OCI-LY7 (cell line): ENCODE measurements around the gene SLC29A1. TPM values are rescaled to one million over a fixed set of nuclear protein-coding genes. Genes with fewer than 3 reads are reported as not detected.

Experiments used
- BruUV-seq: library from RNA; stranded (reverse); fragments of 400-500 nt; replicated peaks from 2 replicates; lab custom pipeline; 2021; lab: Mats Ljungman, UMichigan
- CTCF ChIA-PET: fragments of 300-600 bp; sonication (Branson Sonifier 250); formaldehyde crosslinking; loops from one replicate; lab custom pipeline; 2022; ENCODE audit warnings: antibody characterized with exemption; ENCODE audit not compliant: unreplicated experiment; lab: Charles Lee
- POLR2A ChIA-PET: fragments of 300-600 bp; sonication (Branson Sonifier 250); formaldehyde crosslinking; loops from one replicate; lab custom pipeline; 2022; ENCODE audit warnings: antibody characterized with exemption; lab: Charles Lee
- DNase-seq: peaks from one replicate; pipeline ENCODE4 v3.0.0-alpha.2; 2015; ENCODE audit warnings: low spot score
- H2AFZ ChIP-seq: fragments of 200-600 bp; sonication (generic), shearing (Covaris generic); 2 replicates; pipeline ENCODE4 v1.6.1; 2014; ENCODE audit warnings: mild to moderate bottlenecking, antibody characterized with exemption, low read length, moderate library complexity
- H3K27ac ChIP-seq: fragments of 200-600 bp; sonication (generic); 2 replicates; pipeline ENCODE4 v1.5.1; 2014; ENCODE audit warnings: mixed run types, low read depth, mild to moderate bottlenecking, moderate library complexity, low read length, inconsistent platforms; ENCODE audit not compliant: poor library complexity, severe bottlenecking
- H3K36me3 ChIP-seq: fragments of 200-600 bp; sonication (generic); 2 replicates; pipeline ENCODE4 v1.6.1; 2014; ENCODE audit warnings: mild to moderate bottlenecking, antibody characterized with exemption, low read length, moderate library complexity, mixed read lengths; ENCODE audit not compliant: insufficient read depth
- H3K4me1 ChIP-seq: fragments of 200-600 bp; sonication (generic); 2 replicates; pipeline ENCODE4 v1.5.1; 2014; ENCODE audit warnings: mild to moderate bottlenecking, low read length; ENCODE audit not compliant: insufficient read depth, poor library complexity, severe bottlenecking
- H3K4me2 ChIP-seq: fragments of 200-600 bp; sonication (generic); 2 replicates; pipeline ENCODE4 v1.6.1; 2014; ENCODE audit warnings: mild to moderate bottlenecking, low read length
- H3K4me3 ChIP-seq: fragments of 200-600 bp; sonication (generic); 2 replicates; pipeline ENCODE4 v1.5.1; 2014; ENCODE audit warnings: mild to moderate bottlenecking, low read depth, low read length; ENCODE audit not compliant: poor library complexity, severe bottlenecking
- H3K79me2 ChIP-seq: fragments of 200-600 bp; sonication (generic); 2 replicates; pipeline ENCODE4 v1.6.1; 2016; ENCODE audit warnings: low read depth, mild to moderate bottlenecking, low read length, moderate library complexity, mixed read lengths; ENCODE audit not compliant: insufficient read depth
- H3K9me2 ChIP-seq: fragments of 200-600 bp; sonication (generic); 2 replicates; pipeline ENCODE4 v1.6.1; 2016; ENCODE audit warnings: mild to moderate bottlenecking, low read length, mixed read lengths; ENCODE audit not compliant: insufficient read depth
- H3K9me3 ChIP-seq: fragments of 200-600 bp; sonication (generic); 2 replicates; pipeline ENCODE4 v1.6.1; 2014; ENCODE audit warnings: mild to moderate bottlenecking, mixed run types, low read length, mixed read lengths
- H4K20me1 ChIP-seq: fragments of 200-600 bp; sonication (generic); 2 replicates; pipeline ENCODE4 v1.6.1; 2014; ENCODE audit warnings: mild to moderate bottlenecking, antibody characterized with exemption, low read length, moderate library complexity, mixed read lengths; ENCODE audit not compliant: insufficient read depth
- CTCF ChIP-seq: fragments of 200-600 bp; sonication (generic); conservative IDR thresholded peaks from 2 replicates; pipeline ENCODE4 v1.5.1; 2014; ENCODE audit warnings: mild to moderate bottlenecking, antibody characterized with exemption, low read length, moderate library complexity, mixed read lengths
- EZH2phosphoT487 ChIP-seq: fragments of 200-600 bp; sonication (generic); IDR thresholded peaks from 2 replicates; pipeline ENCODE4 v1.6.1; 2018; ENCODE audit warnings: low read depth, borderline replicate concordance, mild to moderate bottlenecking, mixed run types, antibody characterized with exemption, low read length, moderate library complexity, mixed read lengths
- intact Hi-C: fragments of 100-400 bp; cut with micrococcal nuclease; formaldehyde crosslinking; loops from one replicate; pipeline ENCODE4 v1.10.0; 2022; ENCODE audit not compliant: unreplicated experiment
- total RNA-seq, 2 experiments: library from RNA; depleted of rRNA in 1 of 2; stranded (reverse); fragments of >200 nt in 1 of 2; shearing (Covaris generic) in 1 of 2; gene quantifications; 2 replicates each; pipeline ENCODE4 v1.2.3, GENCODE V29; 2014 to 2022

SLC29A1 gene
- total RNA-seq, 2 experiments from 2014 or later = 52.6 to 64.6 TPM

DNA sequence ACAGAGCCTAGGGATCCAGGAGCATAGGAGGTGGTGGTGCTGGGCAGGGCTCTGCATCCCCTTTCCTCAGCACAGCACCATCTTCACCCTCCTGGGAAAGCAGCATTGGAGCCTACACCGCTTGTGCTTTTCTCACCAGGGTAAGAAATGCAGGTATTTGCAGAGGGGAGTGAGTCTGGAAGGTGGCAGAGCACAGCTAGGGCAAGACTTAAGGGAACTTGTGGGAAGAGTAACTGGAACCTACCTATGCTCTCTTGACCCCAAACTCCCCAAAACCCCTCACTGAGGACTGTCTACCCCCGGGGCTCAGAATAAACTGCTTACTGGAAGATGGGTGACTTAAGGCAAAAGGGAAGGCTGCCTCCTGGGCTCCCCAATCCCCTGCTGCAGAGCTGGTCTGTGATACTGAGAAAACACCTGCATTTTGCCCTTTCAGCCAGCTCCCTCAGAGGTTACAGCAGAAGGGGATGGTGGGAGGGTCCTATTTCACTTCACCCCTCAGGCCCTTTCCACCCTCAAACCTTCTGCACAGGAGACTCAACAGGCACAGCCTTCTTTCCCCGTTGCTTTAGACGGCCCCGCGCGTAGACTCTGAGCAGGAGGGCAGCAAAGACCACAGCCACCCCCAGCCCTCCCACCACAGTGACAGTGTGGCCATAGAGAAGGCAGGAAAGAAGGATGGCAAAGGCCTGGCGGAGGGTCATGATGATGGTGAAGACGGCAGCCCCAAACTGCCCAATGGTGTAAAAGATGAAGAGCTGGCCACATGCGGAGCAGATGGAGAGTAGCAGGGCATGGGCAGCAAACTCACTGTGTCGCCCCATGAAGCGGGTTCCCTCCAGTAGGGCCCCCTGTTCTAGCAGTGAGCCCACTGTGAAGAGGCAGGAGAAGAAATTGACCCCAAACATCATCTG, 31.1 kb downstream of the SLC29A1 start:
- H4K20me1 ChIP-seq = peaks cover 27% of the 10 kb centered on the region
- H3K27ac ChIP-seq = peak overlapping the region; percentile 64
- CTCF ChIA-PET = no interaction called here
- no peak for TF ChIP-seq CTCF
- no peak for TF ChIP-seq EZH2phosphoT487
- intact Hi-C loops = no loop called here
- H3K4me2 ChIP-seq = peak overlapping the region; percentile 100
- H3K9me2 ChIP-seq = no peaks in the 10 kb centered on the region
- POLR2A ChIA-PET = interaction anchor here (1.4 kb wide), 1 partner anchor 12 kb away, joined by 4 read pairs; no protein-coding TSS in a partner anchor
- peaks cover 87% of the 10 kb centered on the region for H3K36me3 ChIP-seq
- H3K4me1 ChIP-seq = peaks cover 76% of the 10 kb centered on the region
- no peak overlapping the region for H2AFZ ChIP-seq
- no peak for DNase-seq
- peaks cover 25% of the 10 kb centered on the region for H3K79me2 ChIP-seq
- BruUV-seq = no TSS peak
- H3K4me3 ChIP-seq = no peak overlapping the region
- no peaks in the 10 kb centered on the region for H3K9me3 ChIP-seq

DNA sequence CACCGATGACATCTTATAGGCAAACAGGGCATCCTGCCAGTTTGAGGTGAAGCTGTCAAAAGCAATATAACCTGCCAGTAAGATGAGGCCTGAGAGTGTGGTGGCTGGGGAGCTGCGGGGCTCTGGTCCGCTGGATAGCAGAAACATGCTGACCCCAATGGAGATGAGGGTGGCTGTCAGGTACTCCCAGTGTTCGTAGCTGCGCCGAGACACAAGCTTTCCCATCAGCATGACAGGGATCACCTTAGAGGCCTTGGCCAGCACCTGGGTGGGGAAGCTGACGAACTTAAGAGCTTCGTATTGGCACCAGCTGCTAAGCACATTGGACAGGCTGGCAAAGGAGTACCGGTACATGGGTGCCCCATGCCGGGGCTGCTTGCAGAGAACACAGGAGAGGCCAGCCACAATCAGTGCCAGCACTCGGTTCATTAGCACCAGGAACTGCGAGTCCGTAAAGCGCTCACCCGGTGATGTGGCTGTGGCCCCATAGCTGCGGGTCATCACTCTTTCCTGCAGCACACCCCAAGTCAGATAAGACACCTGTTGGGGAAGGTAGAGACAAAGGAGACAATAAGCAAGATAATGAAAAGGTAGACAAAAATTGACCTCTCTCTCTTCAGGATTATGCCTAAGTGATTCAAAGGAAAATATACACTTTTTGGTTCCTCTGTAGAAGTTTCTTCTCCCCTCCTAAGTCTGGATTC, 31.9 kb downstream of the SLC29A1 start:
- no peaks in the 10 kb centered on the region for H3K9me2 ChIP-seq
- peaks cover 19% of the 10 kb centered on the region for H4K20me1 ChIP-seq
- H3K4me2 ChIP-seq = peak overlapping the region; percentile 100
- H3K36me3 ChIP-seq = peaks cover 87% of the 10 kb centered on the region
- POLR2A ChIA-PET = interaction anchor here (1.4 to 2.1 kb wide), 2 partner anchors 8 to 13 kb away, joined by 4 to 19 read pairs; partner anchors contain the start of gene HSP90AB1
- no peak overlapping the region for H2AFZ ChIP-seq
- H3K4me3 ChIP-seq = peak overlapping the region; percentile 91
- CTCF ChIA-PET = no interaction called here
- no peaks in the 10 kb centered on the region for H3K9me3 ChIP-seq
- peaks cover 69% of the 10 kb centered on the region for H3K4me1 ChIP-seq
- peak overlapping the region; percentile 64 for H3K27ac ChIP-seq
- no TSS peak for BruUV-seq
- TF ChIP-seq EZH2phosphoT487 = no peak
- no peak for TF ChIP-seq CTCF
- H3K79me2 ChIP-seq = peaks cover 17% of the 10 kb centered on the region
- intact Hi-C loops = no loop called here
- no peak for DNase-seq
